OCI-LY3 (cell line): Measurements from ENCODE around the gene B4GALNT2.
A peak's percentile ranks its signal among the peaks of the same experiment; 100 is the strongest.

Experiments
- H2AFZ ChIP-seq: fragments of 200-600, 300-600 bp; shearing (Covaris generic); 2 replicates; pipeline ENCODE4 v1.6.0; 2014; ENCODE audit warnings: antibody characterized with exemption, low read depth, low read length
- H3K27ac ChIP-seq: fragments of 200-600, 300-600 bp; sonication (generic); 2 replicates; pipeline ENCODE4 v1.5.1; 2014; ENCODE audit warnings: mild to moderate bottlenecking, low read length, moderate library complexity, mixed read lengths
- H3K27me3 ChIP-seq: fragments of 200-600, 300-600 bp; sonication (generic); 2 replicates; pipeline ENCODE4 v1.6.1; 2014; ENCODE audit warnings: low read depth, low read length, mixed read lengths
- H3K36me3 ChIP-seq: fragments of 200-600, 300-600 bp; sonication (generic); replicated peaks from 2 replicates; pipeline ENCODE3; 2014; ENCODE audit warnings: low read depth, low read length, mixed read lengths
- H3K4me1 ChIP-seq: fragments of 300-600, 200-600 bp; sonication (generic); 2 replicates; pipeline ENCODE4 v1.6.1; 2014; ENCODE audit warnings: low read length, mixed read lengths
- H3K4me2 ChIP-seq: fragments of 200-600, 300-600 bp; sonication (generic); 2 replicates; pipeline ENCODE4 v1.6.1; 2014; ENCODE audit warnings: low read length, mixed read lengths
- H3K4me3 ChIP-seq: fragments of 300-600, 200-600 bp; sonication (generic); 2 replicates; pipeline ENCODE4 v1.5.1; 2014; ENCODE audit warnings: antibody characterized with exemption, mild to moderate bottlenecking, low read length, moderate library complexity
- H3K79me2 ChIP-seq: fragments of 300-600, 200-600 bp; shearing (Covaris generic); 2 replicates; pipeline ENCODE4 v1.6.1; 2014; ENCODE audit warnings: mild to moderate bottlenecking, low read length, mixed read lengths
- H3K9ac ChIP-seq: fragments of 300-600, 200-600 bp; shearing (Covaris generic); 2 replicates; pipeline ENCODE4 v1.6.0; 2014; ENCODE audit warnings: mild to moderate bottlenecking, low read length, moderate library complexity
- H3K9me3 ChIP-seq: fragments of 200-600, 300-600 bp; shearing (Covaris generic); 2 replicates; pipeline ENCODE4 v1.6.1; 2014; ENCODE audit warnings: low read length, mixed read lengths; ENCODE audit not compliant: insufficient read depth
- H4K20me1 ChIP-seq: fragments of 200-600, 300-600 bp; sonication (generic); 2 replicates; pipeline ENCODE4 v1.6.1; 2016; ENCODE audit warnings: low read length, mixed read lengths; ENCODE audit not compliant: insufficient read depth
- EZH2phosphoT487 ChIP-seq: fragments of 200-600 bp; shearing (Covaris generic); IDR thresholded peaks from 2 replicates; pipeline ENCODE4 v1.6.1; 2018; ENCODE audit warnings: antibody characterized with exemption, mixed run types, low read depth
- TF ChIP-seq, protein P1 (sequence below): fragments of 200-600, 300-600 bp; sonication (generic); IDR thresholded peaks from 2 replicates; pipeline ENCODE4 v1.5.1; 2014; ENCODE audit warnings: antibody characterized with exemption, low read length, low read depth

B4GALNT2 gene

DNA sequence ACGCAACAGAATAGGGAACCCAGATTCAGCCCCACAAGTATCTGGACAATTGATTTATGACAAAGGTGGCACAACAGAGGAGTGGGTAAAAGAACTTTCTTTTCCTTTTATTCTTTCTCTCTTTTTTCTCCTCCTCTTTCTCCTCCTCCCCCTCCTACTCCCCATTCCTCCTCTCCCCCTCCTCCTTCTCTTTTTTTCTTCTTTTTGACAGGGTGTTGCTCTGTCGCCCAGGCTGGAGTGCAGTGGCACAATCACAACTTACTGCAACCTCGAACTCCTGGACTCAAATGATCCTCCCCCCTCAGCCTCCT is 61.7 kb downstream of the B4GALNT2 start:
- Histone ChIP-seq H3K9ac (no peak overlapping the region), H2AFZ (no peak overlapping the region), H3K9me3 (no peaks in the 10 kb centered on the region), H3K27me3 (no peaks in the 10 kb centered on the region), H3K4me2 (no peak overlapping the region), H3K36me3 (no peaks in the 10 kb centered on the region), H3K79me2 (no peaks in the 10 kb centered on the region), H3K4me3 (no peak overlapping the region), H3K4me1 (peaks cover 17% of the 10 kb centered on the region), H3K27ac (no peak overlapping the region), H4K20me1 (no peaks in the 10 kb centered on the region)
- TF ChIP-seq, protein P1, sequence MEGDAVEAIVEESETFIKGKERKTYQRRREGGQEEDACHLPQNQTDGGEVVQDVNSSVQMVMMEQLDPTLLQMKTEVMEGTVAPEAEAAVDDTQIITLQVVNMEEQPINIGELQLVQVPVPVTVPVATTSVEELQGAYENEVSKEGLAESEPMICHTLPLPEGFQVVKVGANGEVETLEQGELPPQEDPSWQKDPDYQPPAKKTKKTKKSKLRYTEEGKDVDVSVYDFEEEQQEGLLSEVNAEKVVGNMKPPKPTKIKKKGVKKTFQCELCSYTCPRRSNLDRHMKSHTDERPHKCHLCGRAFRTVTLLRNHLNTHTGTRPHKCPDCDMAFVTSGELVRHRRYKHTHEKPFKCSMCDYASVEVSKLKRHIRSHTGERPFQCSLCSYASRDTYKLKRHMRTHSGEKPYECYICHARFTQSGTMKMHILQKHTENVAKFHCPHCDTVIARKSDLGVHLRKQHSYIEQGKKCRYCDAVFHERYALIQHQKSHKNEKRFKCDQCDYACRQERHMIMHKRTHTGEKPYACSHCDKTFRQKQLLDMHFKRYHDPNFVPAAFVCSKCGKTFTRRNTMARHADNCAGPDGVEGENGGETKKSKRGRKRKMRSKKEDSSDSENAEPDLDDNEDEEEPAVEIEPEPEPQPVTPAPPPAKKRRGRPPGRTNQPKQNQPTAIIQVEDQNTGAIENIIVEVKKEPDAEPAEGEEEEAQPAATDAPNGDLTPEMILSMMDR = no peak
- no peak for TF ChIP-seq EZH2phosphoT487

DNA sequence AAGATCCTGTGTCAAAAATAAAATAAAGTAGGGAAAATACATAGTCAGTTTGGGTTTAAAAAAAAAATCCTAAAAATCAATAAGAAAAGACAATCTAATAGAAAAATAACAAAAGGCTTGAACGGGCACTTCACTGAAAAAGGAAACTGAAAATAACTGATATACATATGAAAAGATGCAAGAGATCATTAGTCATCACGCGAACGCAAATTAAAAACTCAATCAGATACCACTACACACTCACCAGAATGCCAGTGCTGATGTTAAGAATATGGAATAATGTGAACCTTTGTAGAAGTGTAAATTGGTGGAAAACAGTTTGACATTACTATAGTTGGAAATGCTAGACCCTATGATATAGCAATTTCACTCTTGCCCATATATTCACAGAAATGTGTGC is 63.2 kb downstream of the B4GALNT2 start:
- TF ChIP-seq EZH2phosphoT487 = no peak
- TF ChIP-seq, protein P1 = no peak
- Histone ChIP-seq H3K4me1 (peaks cover 16% of the 10 kb centered on the region), H3K4me3 (no peak overlapping the region), H3K27me3 (no peaks in the 10 kb centered on the region), H3K9me3 (no peaks in the 10 kb centered on the region), H2AFZ (no peak overlapping the region), H3K9ac (no peak overlapping the region), H3K4me2 (0 out of 2 replicates have a peak overlapping the region, but pooled peaks have one; percentile 11), H3K79me2 (no peaks in the 10 kb centered on the region), H3K36me3 (no peaks in the 10 kb centered on the region), H3K27ac (no peak overlapping the region), H4K20me1 (no peaks in the 10 kb centered on the region)

DNA sequence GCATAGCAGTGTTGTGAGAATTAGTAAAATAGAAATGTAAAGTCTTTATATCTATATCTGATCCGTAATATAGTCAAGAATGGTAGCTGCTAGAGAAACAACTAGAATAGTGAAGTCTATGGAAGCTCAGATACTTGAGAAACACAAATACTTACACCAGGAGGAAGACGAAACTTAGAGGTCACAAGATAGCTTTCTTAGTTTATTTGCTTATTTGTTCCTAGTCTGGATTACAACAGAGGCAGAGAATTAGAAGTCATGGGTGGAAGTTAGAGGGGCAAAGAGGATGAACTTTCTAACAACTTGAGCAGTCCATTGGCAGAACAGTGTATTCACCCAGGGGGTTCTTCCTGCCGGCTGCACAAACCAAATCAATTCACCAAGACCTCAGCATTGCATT is 64.0 kb downstream of the B4GALNT2 start:
- no peak overlapping the region for H3K4me2 ChIP-seq
- no peak overlapping the region for H2AFZ ChIP-seq
- H3K4me3 ChIP-seq = no peak overlapping the region
- H3K9ac ChIP-seq = no peak overlapping the region
- H3K27me3 ChIP-seq = no peaks in the 10 kb centered on the region
- H3K36me3 ChIP-seq = no peaks in the 10 kb centered on the region
- H3K4me1 ChIP-seq = peaks cover 14% of the 10 kb centered on the region
- TF ChIP-seq, protein P1 = no peak
- no peak for TF ChIP-seq EZH2phosphoT487
- H3K79me2 ChIP-seq = no peaks in the 10 kb centered on the region
- no peaks in the 10 kb centered on the region for H3K9me3 ChIP-seq
- no peak overlapping the region for H3K27ac ChIP-seq
- H4K20me1 ChIP-seq = no peaks in the 10 kb centered on the region

DNA sequence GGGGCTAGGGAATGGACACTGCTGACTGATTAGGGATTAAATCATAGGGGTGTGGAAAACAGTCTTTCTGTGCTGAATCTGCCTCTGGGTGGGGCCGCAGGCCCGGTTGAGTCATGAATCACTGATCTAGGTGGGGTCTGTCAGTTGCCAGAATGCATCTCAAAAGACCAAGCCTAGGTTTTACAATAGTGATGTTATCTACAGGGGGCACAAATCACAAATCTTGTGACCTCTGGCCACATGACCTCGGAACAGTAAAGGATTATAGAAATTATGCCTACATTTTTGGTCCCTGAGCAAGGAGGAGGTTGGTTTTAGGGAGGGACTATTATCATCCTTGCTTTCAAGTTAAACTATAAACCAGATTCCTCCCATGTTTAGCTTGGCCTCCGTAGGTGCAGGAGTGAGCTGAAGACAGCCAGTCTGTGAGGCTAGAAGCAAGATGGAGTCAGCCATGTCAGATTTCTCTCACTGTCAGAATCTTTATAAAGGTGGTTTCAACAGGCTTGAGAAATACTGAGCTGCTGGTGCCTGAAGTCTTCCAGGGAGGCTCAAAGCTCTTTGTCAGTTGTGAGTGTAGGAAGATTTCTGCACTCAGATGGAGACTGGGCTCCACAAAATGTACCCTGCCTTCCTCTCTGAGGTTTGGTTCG is 64.9 kb downstream of the B4GALNT2 start:
- peaks cover 14% of the 10 kb centered on the region for H3K4me1 ChIP-seq
- H3K4me2 ChIP-seq = no peak overlapping the region
- no peak overlapping the region for H2AFZ ChIP-seq

More for the DNA sequence above, 64.9 kb downstream of the B4GALNT2 start:
- no peaks in the 10 kb centered on the region for H3K79me2 ChIP-seq
- H3K27me3 ChIP-seq = no peaks in the 10 kb centered on the region
- no peaks in the 10 kb centered on the region for H3K9me3 ChIP-seq
- H3K4me3 ChIP-seq = no peak overlapping the region
- no peaks in the 10 kb centered on the region for H3K36me3 ChIP-seq
- no peak overlapping the region for H3K27ac ChIP-seq
- H4K20me1 ChIP-seq = no peaks in the 10 kb centered on the region
- no peak overlapping the region for H3K9ac ChIP-seq
- TF ChIP-seq, protein P1 = no peak
- TF ChIP-seq EZH2phosphoT487 = no peak
